OCI-LY7 (cell line): ENCODE results near the gene PFDN1. TPM values are rescaled to one million over a fixed set of nuclear protein-coding genes. Genes with fewer than 3 reads are reported as not detected.

Experiments used
- BruUV-seq: library from RNA; stranded (reverse); fragments of 400-500 nt; replicated peaks from 2 replicates; lab custom pipeline; 2021; lab: Mats Ljungman, UMichigan
- CTCF ChIA-PET: fragments of 300-600 bp; sonication (Branson Sonifier 250); formaldehyde crosslinking; loops from one replicate; lab custom pipeline; 2022; ENCODE audit warnings: antibody characterized with exemption; ENCODE audit not compliant: unreplicated experiment; lab: Charles Lee
- POLR2A ChIA-PET: fragments of 300-600 bp; sonication (Branson Sonifier 250); formaldehyde crosslinking; loops from one replicate; lab custom pipeline; 2022; ENCODE audit warnings: antibody characterized with exemption; lab: Charles Lee
- DNase-seq: peaks from one replicate; pipeline ENCODE4 v3.0.0-alpha.2; 2015; ENCODE audit warnings: low spot score
- H2AFZ ChIP-seq: fragments of 200-600 bp; sonication (generic), shearing (Covaris generic); 2 replicates; pipeline ENCODE4 v1.6.1; 2014; ENCODE audit warnings: mild to moderate bottlenecking, antibody characterized with exemption, low read length, moderate library complexity
- H3K27ac ChIP-seq: fragments of 200-600 bp; sonication (generic); 2 replicates; pipeline ENCODE4 v1.5.1; 2014; ENCODE audit warnings: mixed run types, low read depth, mild to moderate bottlenecking, moderate library complexity, low read length, inconsistent platforms; ENCODE audit not compliant: poor library complexity, severe bottlenecking
- H3K36me3 ChIP-seq: fragments of 200-600 bp; sonication (generic); 2 replicates; pipeline ENCODE4 v1.6.1; 2014; ENCODE audit warnings: mild to moderate bottlenecking, antibody characterized with exemption, low read length, moderate library complexity, mixed read lengths; ENCODE audit not compliant: insufficient read depth
- H3K4me1 ChIP-seq: fragments of 200-600 bp; sonication (generic); 2 replicates; pipeline ENCODE4 v1.5.1; 2014; ENCODE audit warnings: mild to moderate bottlenecking, low read length; ENCODE audit not compliant: insufficient read depth, poor library complexity, severe bottlenecking
- H3K4me2 ChIP-seq: fragments of 200-600 bp; sonication (generic); 2 replicates; pipeline ENCODE4 v1.6.1; 2014; ENCODE audit warnings: mild to moderate bottlenecking, low read length
- H3K4me3 ChIP-seq: fragments of 200-600 bp; sonication (generic); 2 replicates; pipeline ENCODE4 v1.5.1; 2014; ENCODE audit warnings: mild to moderate bottlenecking, low read depth, low read length; ENCODE audit not compliant: poor library complexity, severe bottlenecking
- H3K79me2 ChIP-seq: fragments of 200-600 bp; sonication (generic); 2 replicates; pipeline ENCODE4 v1.6.1; 2016; ENCODE audit warnings: low read depth, mild to moderate bottlenecking, low read length, moderate library complexity, mixed read lengths; ENCODE audit not compliant: insufficient read depth
- H3K9me2 ChIP-seq: fragments of 200-600 bp; sonication (generic); 2 replicates; pipeline ENCODE4 v1.6.1; 2016; ENCODE audit warnings: mild to moderate bottlenecking, low read length, mixed read lengths; ENCODE audit not compliant: insufficient read depth
- H3K9me3 ChIP-seq: fragments of 200-600 bp; sonication (generic); 2 replicates; pipeline ENCODE4 v1.6.1; 2014; ENCODE audit warnings: mild to moderate bottlenecking, mixed run types, low read length, mixed read lengths
- H4K20me1 ChIP-seq: fragments of 200-600 bp; sonication (generic); 2 replicates; pipeline ENCODE4 v1.6.1; 2014; ENCODE audit warnings: mild to moderate bottlenecking, antibody characterized with exemption, low read length, moderate library complexity, mixed read lengths; ENCODE audit not compliant: insufficient read depth
- CTCF ChIP-seq: fragments of 200-600 bp; sonication (generic); conservative IDR thresholded peaks from 2 replicates; pipeline ENCODE4 v1.5.1; 2014; ENCODE audit warnings: mild to moderate bottlenecking, antibody characterized with exemption, low read length, moderate library complexity, mixed read lengths
- EZH2phosphoT487 ChIP-seq: fragments of 200-600 bp; sonication (generic); IDR thresholded peaks from 2 replicates; pipeline ENCODE4 v1.6.1; 2018; ENCODE audit warnings: low read depth, borderline replicate concordance, mild to moderate bottlenecking, mixed run types, antibody characterized with exemption, low read length, moderate library complexity, mixed read lengths
- intact Hi-C: fragments of 100-400 bp; cut with micrococcal nuclease; formaldehyde crosslinking; loops from one replicate; pipeline ENCODE4 v1.10.0; 2022; ENCODE audit not compliant: unreplicated experiment
- total RNA-seq, 2 experiments: library from RNA; depleted of rRNA in 1 of 2; stranded (reverse); fragments of >200 nt in 1 of 2; shearing (Covaris generic) in 1 of 2; gene quantifications; 2 replicates each; pipeline ENCODE4 v1.2.3, GENCODE V29; 2014 to 2022

PFDN1 gene
- total RNA-seq, 2 experiments from 2014 or later = 51.3 to 73.9 TPM

DNA sequence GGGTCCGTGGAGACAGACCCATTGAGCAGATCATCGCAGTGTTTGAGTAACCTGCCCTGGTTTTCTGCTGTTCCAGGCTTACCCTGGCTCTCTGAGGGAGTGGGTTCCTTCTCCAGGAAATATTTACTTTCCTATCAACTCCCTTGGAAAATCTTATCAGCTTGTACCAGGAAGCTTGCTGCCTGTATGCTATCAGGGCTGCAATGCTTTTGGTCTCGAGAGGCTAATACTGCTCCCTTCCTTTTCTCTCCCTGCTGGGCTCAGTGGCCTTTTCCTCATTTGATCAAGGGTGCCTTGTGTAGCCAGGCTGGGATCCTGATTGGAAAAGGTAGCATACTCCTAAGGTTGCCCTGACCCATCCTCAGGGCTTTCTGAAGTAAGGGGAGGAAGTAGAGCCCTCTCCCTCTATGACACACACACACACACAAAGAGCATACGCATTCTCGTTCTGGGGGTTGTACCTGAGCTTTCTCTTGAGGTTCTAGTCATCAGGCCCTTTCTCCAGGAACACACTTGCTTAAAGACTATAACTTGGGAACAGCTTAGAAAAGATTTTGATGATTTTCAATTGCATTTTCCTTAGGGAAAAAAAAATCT, 86.3 kb downstream of the PFDN1 start:
- POLR2A ChIA-PET = interaction anchor here (0.7 to 1.3 kb wide), 3 partner anchors 10 to 258 kb away, joined by 3 to 4 read pairs (median 3); no protein-coding TSS in a partner anchor
- no peak overlapping the region for H2AFZ ChIP-seq
- no peak overlapping the region for H3K4me2 ChIP-seq

GRCh38 chr5:140215276-140215675, 87.6 kb downstream of the PFDN1 start:
- no peak for DNase-seq
- Histone ChIP-seq H3K4me2 (no peak overlapping the region), H3K4me3 (no peak overlapping the region), H2AFZ (no peak overlapping the region), H3K9me2 (no peaks in the 10 kb centered on the region), H3K9me3 (no peaks in the 10 kb centered on the region), H4K20me1 (no peaks in the 10 kb centered on the region), H3K27ac (no peak overlapping the region), H3K4me1 (no peaks in the 10 kb centered on the region), H3K36me3 (no peaks in the 10 kb centered on the region; the same call in 1 of the 2 replicates), H3K79me2 (no peaks in the 10 kb centered on the region)
- TF ChIP-seq EZH2phosphoT487 (no peak), CTCF (no peak)
- ChIA-PET POLR2A (interaction anchor here (0.5 to 0.6 kb wide), 2 partner anchors 311 to 338 kb away, joined by 3 to 4 read pairs; no protein-coding TSS in a partner anchor), CTCF (no interaction called here)
- no TSS peak for BruUV-seq
- intact Hi-C loops = loop anchor here (10.0 kb wide), 1 partner anchor 410 kb away; no protein-coding TSS in a partner anchor

More for the DNA sequence above, 86.3 kb downstream of the PFDN1 start:
- intact Hi-C loops = loop anchor here (10.0 kb wide), 1 partner anchor 408 kb away; no protein-coding TSS in a partner anchor
- H3K9me2 ChIP-seq = no peaks in the 10 kb centered on the region
- no peaks in the 10 kb centered on the region for H4K20me1 ChIP-seq
- BruUV-seq = no TSS peak
- no peak for DNase-seq
- no peaks in the 10 kb centered on the region for H3K36me3 ChIP-seq
- H3K79me2 ChIP-seq = no peaks in the 10 kb centered on the region
- H3K27ac ChIP-seq = no peak overlapping the region
- H3K9me3 ChIP-seq = no peaks in the 10 kb centered on the region
- CTCF ChIA-PET = no interaction called here
- no peak for TF ChIP-seq CTCF
- H3K4me1 ChIP-seq = no peaks in the 10 kb centered on the region
- H3K4me3 ChIP-seq = no peak overlapping the region

- BruUV-seq = no TSS peak
- CTCF ChIA-PET = no interaction called here
These were observed 88.1 kb downstream of the PFDN1 start for GRCh38 chr5:140214831-140215230.

More at GRCh38 chr5:140214831-140215230, 88.1 kb downstream of the PFDN1 start:
- no peaks in the 10 kb centered on the region for H3K9me3 ChIP-seq
- no peak for TF ChIP-seq EZH2phosphoT487
- no peak for TF ChIP-seq CTCF
- no peaks in the 10 kb centered on the region; the same call in 1 of the 2 replicates for H3K36me3 ChIP-seq
- no peak overlapping the region for H2AFZ ChIP-seq
- H3K4me1 ChIP-seq = no peaks in the 10 kb centered on the region
- no peak for DNase-seq
- no peak overlapping the region for H3K4me2 ChIP-seq
- no peaks in the 10 kb centered on the region for H4K20me1 ChIP-seq
- no peaks in the 10 kb centered on the region for H3K9me2 ChIP-seq
- H3K79me2 ChIP-seq = no peaks in the 10 kb centered on the region
- no peak overlapping the region for H3K27ac ChIP-seq
- H3K4me3 ChIP-seq = no peak overlapping the region
- intact Hi-C loops = loop anchor here (10.0 kb wide), 1 partner anchor 410 kb away; no protein-coding TSS in a partner anchor
- POLR2A ChIA-PET = interaction anchor here (0.6 kb wide), 1 partner anchor 338 kb away, joined by 4 read pairs; no protein-coding TSS in a partner anchor
